SK-N-SH (cell line): ENCODE data around the gene CYFIP1. TPM values are rescaled to one million over a fixed set of nuclear protein-coding genes. Genes with fewer than 3 reads are reported as not detected.

Experiments
- CTCF ChIA-PET: fragments of 300-600, 350-600 bp; formaldehyde crosslinking; extraction: SDS; loops from one replicate; lab custom pipeline; 2021; lab: Yijun Ruan, JAX
- POLR2A ChIA-PET: fragments of 350-600 bp; sonication (Branson Sonifier 250); formaldehyde crosslinking; extraction: SDS; loops from one replicate; lab custom pipeline; 2020; ENCODE audit warnings: antibody characterized with exemption, inconsistent platforms; lab: Yijun Ruan, JAX
- DNase-seq: peaks from one replicate; pipeline ENCODE4 v3.0.0; 2012
- H2AFZ ChIP-seq: fragments of 200-600 bp; sonication (generic); 2 replicates; pipeline ENCODE4 v1.8.1; 2016; ENCODE audit warnings: antibody characterized with exemption, mild to moderate bottlenecking, low read depth
- H3F3A ChIP-seq: fragments of 200-600 bp; sonication (generic); replicated peaks from 2 replicates; pipeline ENCODE3; 2016; ENCODE audit warnings: antibody characterized with exemption, mild to moderate bottlenecking; ENCODE audit not compliant: insufficient read depth
- H3K27ac ChIP-seq, 2 experiments: fragments of 200-500 bp in 1 of 2; fragments of 200-600 bp in 1 of 2; sonication (Bioruptor generic) in 1 of 2; sonication (generic), shearing (Covaris generic) in 1 of 2; 2 replicates each; pipeline versions ENCODE4 v1.5.1 to v1.6.1; 2014 to 2016; ENCODE audit warnings: low read depth in 2 of 2, inconsistent platforms in 1 of 2, low read length in 1 of 2, mild to moderate bottlenecking in 1 of 2, mixed read lengths in 1 of 2
- H3K27me3 ChIP-seq: fragments of 200-600 bp; sonication (generic), shearing (Covaris generic); 2 replicates; pipeline ENCODE4 v1.6.1; 2016; ENCODE audit warnings: mixed run types; ENCODE audit not compliant: insufficient read depth
- H3K36me3 ChIP-seq, 2 experiments: fragments of 200-500 bp in 1 of 2; fragments of 200-600 bp in 1 of 2; sonication (Bioruptor generic) in 1 of 2; sonication (generic) in 1 of 2; replicated peaks in 1 of 2; 2 replicates each; pipeline versions ENCODE3 to v1.5.1; 2014 to 2016; ENCODE audit warnings: low read length in 1 of 2, mild to moderate bottlenecking in 1 of 2; ENCODE audit not compliant: insufficient read depth in 2 of 2, control insufficient read depth in 1 of 2
- H3K4me1 ChIP-seq, 2 experiments: fragments of 200-500 bp in 1 of 2; fragments of 200-600 bp in 1 of 2; sonication (Bioruptor generic) in 1 of 2; sonication (generic), shearing (Covaris generic) in 1 of 2; 2 replicates each; pipeline versions ENCODE4 v1.5.1 to v1.6.1; 2014 to 2016; ENCODE audit warnings: low read depth in 1 of 2, low read length in 1 of 2, mixed run types in 1 of 2; ENCODE audit not compliant: insufficient read depth in 2 of 2, control insufficient read depth in 1 of 2
- H3K4me2 ChIP-seq: fragments of 200-600 bp; sonication (generic), shearing (Covaris generic); 2 replicates; pipeline ENCODE4 v1.6.1; 2017; ENCODE audit warnings: mixed run types
- H3K4me3 ChIP-seq, 2 experiments: fragments of 200-500 bp in 1 of 2; fragments of 200-600 bp in 1 of 2; sonication (Bioruptor generic) in 1 of 2; sonication (generic), shearing (Covaris generic) in 1 of 2; 2 replicates each; pipeline versions ENCODE4 v1.5.1 to v1.8.1; 2014 to 2016; ENCODE audit warnings: low read depth in 2 of 2, inconsistent platforms in 1 of 2, low read length in 1 of 2, mild to moderate bottlenecking in 1 of 2, mixed read lengths in 1 of 2, moderate library complexity in 1 of 2
- H3K79me2 ChIP-seq: fragments of 200-600 bp; sonication (generic); 2 replicates; pipeline ENCODE4 v1.8.1; 2017; ENCODE audit warnings: mild to moderate bottlenecking; ENCODE audit not compliant: insufficient read depth
- H3K9ac ChIP-seq: fragments of 200-600 bp; sonication (generic); 2 replicates; pipeline ENCODE4 v1.6.1; 2017; ENCODE audit warnings: mixed run types
- H3K9me2 ChIP-seq: fragments of 200-600 bp; sonication (generic); 2 replicates; pipeline ENCODE4 v1.6.1; 2017; ENCODE audit warnings: mixed run types
- H3K9me3 ChIP-seq: fragments of 200-600 bp; sonication (generic); 2 replicates; pipeline ENCODE4 v1.6.1; 2017; ENCODE audit warnings: mixed run types, mild to moderate bottlenecking, moderate library complexity
- H4K20me1 ChIP-seq: fragments of 200-600 bp; sonication (generic); 2 replicates; pipeline ENCODE4 v1.6.1; 2017; ENCODE audit warnings: mild to moderate bottlenecking, mixed run types; ENCODE audit not compliant: insufficient read depth
- EP300 ChIP-seq, 2 experiments: IDR thresholded peaks; 2 replicates each; pipeline versions ENCODE4 v1.4.0 to v1.6.1; 2012; ENCODE audit warnings: borderline replicate concordance in 1 of 2, low read depth in 1 of 2, low read length in 1 of 2
- EZH2phosphoT487 ChIP-seq: fragments of 200-600 bp; sonication (generic); IDR thresholded peaks from 2 replicates; pipeline ENCODE4 v1.6.1; 2017; ENCODE audit warnings: low read depth, mixed run types, mild to moderate bottlenecking, antibody characterized with exemption, moderate library complexity, borderline replicate concordance
- FOSL2 ChIP-seq: IDR thresholded peaks from 2 replicates; pipeline ENCODE4 v1.4.0; 2012; ENCODE audit warnings: low read depth, mild to moderate bottlenecking, moderate library complexity, borderline replicate concordance
- FOXJ3 ChIP-seq: sonication (generic); formaldehyde crosslinking; IDR thresholded peaks from 2 replicates; pipeline ENCODE4 v1.5.1; 2020; ENCODE audit warnings: mild to moderate bottlenecking, missing genetic modification reagents
- FOXM1 ChIP-seq: IDR thresholded peaks from 2 replicates; pipeline ENCODE4 v1.4.0; 2012; ENCODE audit warnings: low read depth, mild to moderate bottlenecking
- GATA2 ChIP-seq: sonication (generic); formaldehyde crosslinking; IDR thresholded peaks from 2 replicates; pipeline ENCODE4 v1.5.0; 2020; ENCODE audit warnings: mild to moderate bottlenecking, missing genetic modification reagents
- IRF3 ChIP-seq: fragments of 150-350 bp; IDR thresholded peaks from 2 replicates; pipeline ENCODE4 v1.6.1; 2016; ENCODE audit warnings: mild to moderate bottlenecking, low read depth, low read length
- JUND ChIP-seq: IDR thresholded peaks from 2 replicates; pipeline ENCODE4 v1.4.0; 2012
- MEF2A ChIP-seq: IDR thresholded peaks from 2 replicates; pipeline ENCODE4 v1.4.0; 2012; ENCODE audit warnings: low read depth, borderline replicate concordance
- PBX3 ChIP-seq: IDR thresholded peaks from 2 replicates; pipeline ENCODE4; 2012
- RCOR1 ChIP-seq: fragments of 150-350 bp; IDR thresholded peaks from 2 replicates; pipeline ENCODE4 v1.6.1; 2017; ENCODE audit warnings: antibody characterized with exemption, low read length
- REST ChIP-seq: IDR thresholded peaks from 2 replicates; pipeline ENCODE4 v1.6.1; 2012; ENCODE audit warnings: mild to moderate bottlenecking, low read depth, low read length, moderate library complexity
- RFX5 ChIP-seq: IDR thresholded peaks from 2 replicates; pipeline ENCODE4 v1.6.1; 2012; ENCODE audit warnings: mild to moderate bottlenecking, improper control_type of control experiment, low read length
- SMC3 ChIP-seq: IDR thresholded peaks from 2 replicates; pipeline ENCODE4 v1.6.1; 2012; ENCODE audit warnings: low read depth, low read length, improper control_type of control experiment
- TCF12 ChIP-seq: IDR thresholded peaks from 2 replicates; pipeline ENCODE4 v1.4.0; 2012
- WGBS: methylation state at CpG from one replicate; pipeline ENCODE4 v1.1.6; 2017; ENCODE audit warnings: low lambda C conversion rate; 5-methylcytosine and 5-hydroxymethylcytosine counted together
- polyA plus RNA-seq, 3 experiments: library from polyadenylated mRNA; depleted of rRNA; stranded (reverse); fragments of >200 nt; gene quantifications; 2 replicates each; pipeline ENCODE4 v1.2.3, GENCODE V29; 2012
- TF ChIP-seq, protein P1 (sequence below): IDR thresholded peaks from 2 replicates; pipeline ENCODE4 v1.4.0; 2012; ENCODE audit warnings: low read depth
- TF ChIP-seq, protein P2 (sequence below): fragments of 200-600 bp; sonication (generic); IDR thresholded peaks from 2 replicates; pipeline ENCODE4 v1.6.1; 2017; ENCODE audit warnings: antibody characterized with exemption, mild to moderate bottlenecking, moderate library complexity
- TF ChIP-seq, protein P3 (sequence below): IDR thresholded peaks from 2 replicates; pipeline ENCODE4 v1.4.0; 2012; ENCODE audit warnings: low read depth, borderline replicate concordance

The CYFIP1 gene
- polyA plus RNA-seq, 1 of the 3 experiments (the other 2 are of a cell fraction), result 53.4 TPM

GRCh38 chr15:22873841-22874240 lies 106.3 kb downstream of the CYFIP1 start:
- CTCF ChIA-PET, result no interaction called here
- H3K27ac ChIP-seq, result no peak overlapping the region
- whole genome bisulfite sequencing, result 89% methylated on average over 6 of the region's 9 CpGs

More at GRCh38 chr15:22873841-22874240, 106.3 kb downstream of the CYFIP1 start:
- Histone ChIP-seq H3K9ac (no peak overlapping the region), H3K36me3 (peaks cover 54 to 75% of the 10 kb centered on the region in 2 experiments), H2AFZ (no peak overlapping the region), H3K4me1 (peaks cover 0 to 4% of the 10 kb centered on the region in 2 experiments; a peak in 1 of 4 replicates), H3K4me2 (no peak overlapping the region), H4K20me1 (no peaks in the 10 kb centered on the region), H3K4me3 (no peak overlapping the region), H3K79me2 (no peaks in the 10 kb centered on the region), H3F3A (peaks cover 8% of the 10 kb centered on the region), H3K9me2 (no peaks in the 10 kb centered on the region), H3K9me3 (no peaks in the 10 kb centered on the region), H3K27me3 (no peaks in the 10 kb centered on the region)
- no peak for TF ChIP-seq REST
- TF ChIP-seq, protein P1, sequence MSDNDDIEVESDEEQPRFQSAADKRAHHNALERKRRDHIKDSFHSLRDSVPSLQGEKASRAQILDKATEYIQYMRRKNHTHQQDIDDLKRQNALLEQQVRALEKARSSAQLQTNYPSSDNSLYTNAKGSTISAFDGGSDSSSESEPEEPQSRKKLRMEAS, result no peak
- TF ChIP-seq, protein P2, sequence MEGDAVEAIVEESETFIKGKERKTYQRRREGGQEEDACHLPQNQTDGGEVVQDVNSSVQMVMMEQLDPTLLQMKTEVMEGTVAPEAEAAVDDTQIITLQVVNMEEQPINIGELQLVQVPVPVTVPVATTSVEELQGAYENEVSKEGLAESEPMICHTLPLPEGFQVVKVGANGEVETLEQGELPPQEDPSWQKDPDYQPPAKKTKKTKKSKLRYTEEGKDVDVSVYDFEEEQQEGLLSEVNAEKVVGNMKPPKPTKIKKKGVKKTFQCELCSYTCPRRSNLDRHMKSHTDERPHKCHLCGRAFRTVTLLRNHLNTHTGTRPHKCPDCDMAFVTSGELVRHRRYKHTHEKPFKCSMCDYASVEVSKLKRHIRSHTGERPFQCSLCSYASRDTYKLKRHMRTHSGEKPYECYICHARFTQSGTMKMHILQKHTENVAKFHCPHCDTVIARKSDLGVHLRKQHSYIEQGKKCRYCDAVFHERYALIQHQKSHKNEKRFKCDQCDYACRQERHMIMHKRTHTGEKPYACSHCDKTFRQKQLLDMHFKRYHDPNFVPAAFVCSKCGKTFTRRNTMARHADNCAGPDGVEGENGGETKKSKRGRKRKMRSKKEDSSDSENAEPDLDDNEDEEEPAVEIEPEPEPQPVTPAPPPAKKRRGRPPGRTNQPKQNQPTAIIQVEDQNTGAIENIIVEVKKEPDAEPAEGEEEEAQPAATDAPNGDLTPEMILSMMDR, result no peak
- no peak for TF ChIP-seq SMC3
- no peak for TF ChIP-seq FOSL2
- no peak for TF ChIP-seq MEF2A
- no peak for TF ChIP-seq FOXJ3
- TF ChIP-seq FOXM1, result no peak
- TF ChIP-seq EP300 (IDR thresholded peaks at IDR 0.05; ENCODE audit: borderline replicate concordance in 1 of 2, low read depth in 1 of 2, low read length in 1 of 2), result no peak
- no peak for TF ChIP-seq PBX3
- no peak for TF ChIP-seq TCF12
- TF ChIP-seq EZH2phosphoT487, result no peak
- TF ChIP-seq JUND, result no peak
- TF ChIP-seq RFX5, result no peak
- TF ChIP-seq, protein P3, sequence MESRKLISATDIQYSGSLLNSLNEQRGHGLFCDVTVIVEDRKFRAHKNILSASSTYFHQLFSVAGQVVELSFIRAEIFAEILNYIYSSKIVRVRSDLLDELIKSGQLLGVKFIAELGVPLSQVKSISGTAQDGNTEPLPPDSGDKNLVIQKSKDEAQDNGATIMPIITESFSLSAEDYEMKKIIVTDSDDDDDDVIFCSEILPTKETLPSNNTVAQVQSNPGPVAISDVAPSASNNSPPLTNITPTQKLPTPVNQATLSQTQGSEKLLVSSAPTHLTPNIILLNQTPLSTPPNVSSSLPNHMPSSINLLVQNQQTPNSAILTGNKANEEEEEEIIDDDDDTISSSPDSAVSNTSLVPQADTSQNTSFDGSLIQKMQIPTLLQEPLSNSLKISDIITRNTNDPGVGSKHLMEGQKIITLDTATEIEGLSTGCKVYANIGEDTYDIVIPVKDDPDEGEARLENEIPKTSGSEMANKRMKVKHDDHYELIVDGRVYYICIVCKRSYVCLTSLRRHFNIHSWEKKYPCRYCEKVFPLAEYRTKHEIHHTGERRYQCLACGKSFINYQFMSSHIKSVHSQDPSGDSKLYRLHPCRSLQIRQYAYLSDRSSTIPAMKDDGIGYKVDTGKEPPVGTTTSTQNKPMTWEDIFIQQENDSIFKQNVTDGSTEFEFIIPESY, result no peak
- no peak for TF ChIP-seq GATA2 (CRISPR knock-in tag)
- TF ChIP-seq RCOR1, result no peak
- TF ChIP-seq IRF3, result no peak
- POLR2A ChIA-PET, result no interaction called here
- no peak for DNase-seq
